ENCODE results near the gene ENPP6. TPM values are rescaled to one million over a fixed set of nuclear protein-coding genes. Genes with fewer than 3 reads are reported as not detected.

Gene ENPP6
- total RNA-seq, 1 donor, result not detected

GRCh38 chr4:184154199-184154598, 63.5 kb downstream of the ENPP6 start:
- no peak overlapping the region for H2AFZ ChIP-seq (ENCODE audit: low read length)
- H3K4me2 ChIP-seq (ENCODE audit: insufficient read depth, low read length), result no peak overlapping the region
- DNase-seq (ENCODE audit: insufficient read length, low spot score, missing footprints), result no peak
- no peaks in the 10 kb centered on the region for H3K27me3 ChIP-seq (ENCODE audit: insufficient read depth, low read length)
- no peaks in the 10 kb centered on the region for H4K20me1 ChIP-seq (ENCODE audit: insufficient read depth, low read length)
- TF ChIP-seq, protein P1, sequence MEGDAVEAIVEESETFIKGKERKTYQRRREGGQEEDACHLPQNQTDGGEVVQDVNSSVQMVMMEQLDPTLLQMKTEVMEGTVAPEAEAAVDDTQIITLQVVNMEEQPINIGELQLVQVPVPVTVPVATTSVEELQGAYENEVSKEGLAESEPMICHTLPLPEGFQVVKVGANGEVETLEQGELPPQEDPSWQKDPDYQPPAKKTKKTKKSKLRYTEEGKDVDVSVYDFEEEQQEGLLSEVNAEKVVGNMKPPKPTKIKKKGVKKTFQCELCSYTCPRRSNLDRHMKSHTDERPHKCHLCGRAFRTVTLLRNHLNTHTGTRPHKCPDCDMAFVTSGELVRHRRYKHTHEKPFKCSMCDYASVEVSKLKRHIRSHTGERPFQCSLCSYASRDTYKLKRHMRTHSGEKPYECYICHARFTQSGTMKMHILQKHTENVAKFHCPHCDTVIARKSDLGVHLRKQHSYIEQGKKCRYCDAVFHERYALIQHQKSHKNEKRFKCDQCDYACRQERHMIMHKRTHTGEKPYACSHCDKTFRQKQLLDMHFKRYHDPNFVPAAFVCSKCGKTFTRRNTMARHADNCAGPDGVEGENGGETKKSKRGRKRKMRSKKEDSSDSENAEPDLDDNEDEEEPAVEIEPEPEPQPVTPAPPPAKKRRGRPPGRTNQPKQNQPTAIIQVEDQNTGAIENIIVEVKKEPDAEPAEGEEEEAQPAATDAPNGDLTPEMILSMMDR (IDR thresholded peaks at IDR 0.05; ENCODE audit: extremely low read depth, low read depth, low read length), result no peak
- no peaks in the 10 kb centered on the region for H3K79me2 ChIP-seq (ENCODE audit: insufficient read depth, low read length)
- H3K36me3 ChIP-seq (ENCODE audit: insufficient read depth, low read length), result no peaks in the 10 kb centered on the region
- no peak overlapping the region for H3K4me3 ChIP-seq (ENCODE audit: insufficient read depth, low read length)
- H3K4me1 ChIP-seq (ENCODE audit: insufficient read depth, low read length), result no peaks in the 10 kb centered on the region
- H3K27ac ChIP-seq (ENCODE audit: low read depth, low read length), result no peak overlapping the region
- H3K9me3 ChIP-seq (ENCODE audit: low read depth, low read length), result no peaks in the 10 kb centered on the region

- no peak overlapping the region for H3K4me2 ChIP-seq (ENCODE audit: insufficient read depth, low read length)
- H3K36me3 ChIP-seq (ENCODE audit: insufficient read depth, low read length), result no peaks in the 10 kb centered on the region
- H3K4me1 ChIP-seq (ENCODE audit: insufficient read depth, low read length), result no peaks in the 10 kb centered on the region
- H3K9me3 ChIP-seq (ENCODE audit: low read depth, low read length), result no peaks in the 10 kb centered on the region
- H3K27me3 ChIP-seq (ENCODE audit: insufficient read depth, low read length), result no peaks in the 10 kb centered on the region
- no peaks in the 10 kb centered on the region for H3K79me2 ChIP-seq (ENCODE audit: insufficient read depth, low read length)
- TF ChIP-seq, protein P1 (IDR thresholded peaks at IDR 0.05; ENCODE audit: extremely low read depth, low read depth, low read length), result no peak
- no peak for DNase-seq (ENCODE audit: insufficient read length, low spot score, missing footprints)
- H3K27ac ChIP-seq (ENCODE audit: low read depth, low read length), result no peak overlapping the region
- no peaks in the 10 kb centered on the region for H4K20me1 ChIP-seq (ENCODE audit: insufficient read depth, low read length)
- no peak overlapping the region for H3K4me3 ChIP-seq (ENCODE audit: insufficient read depth, low read length)
- H2AFZ ChIP-seq (ENCODE audit: low read length), result no peak overlapping the region
Measured at GRCh38 chr4:184153781-184154180, 63.9 kb downstream of the ENPP6 start.

- no peaks in the 10 kb centered on the region for H3K4me1 ChIP-seq (ENCODE audit: insufficient read depth, low read length)
- no peak overlapping the region for H3K4me3 ChIP-seq (ENCODE audit: insufficient read depth, low read length)
- no peaks in the 10 kb centered on the region for H3K9me3 ChIP-seq (ENCODE audit: low read depth, low read length)
- H3K79me2 ChIP-seq (ENCODE audit: insufficient read depth, low read length), result no peaks in the 10 kb centered on the region
- no peaks in the 10 kb centered on the region for H3K27me3 ChIP-seq (ENCODE audit: insufficient read depth, low read length)
- H2AFZ ChIP-seq (ENCODE audit: low read length), result no peak overlapping the region
- TF ChIP-seq, protein P1 (IDR thresholded peaks at IDR 0.05; ENCODE audit: extremely low read depth, low read depth, low read length), result no peak
- DNase-seq (ENCODE audit: insufficient read length, low spot score, missing footprints), result no peak
- H3K27ac ChIP-seq (ENCODE audit: low read depth, low read length), result no peak overlapping the region
- H3K36me3 ChIP-seq (ENCODE audit: insufficient read depth, low read length), result no peaks in the 10 kb centered on the region
- H4K20me1 ChIP-seq (ENCODE audit: insufficient read depth, low read length), result no peaks in the 10 kb centered on the region
- no peak overlapping the region for H3K4me2 ChIP-seq (ENCODE audit: insufficient read depth, low read length)
Measured at GRCh38 chr4:184151988-184152485, 65.6 kb downstream of the ENPP6 start.

- Histone ChIP-seq H2AFZ (ENCODE audit: low read length) (no peak overlapping the region), H3K36me3 (ENCODE audit: insufficient read depth, low read length) (no peaks in the 10 kb centered on the region), H3K27me3 (ENCODE audit: insufficient read depth, low read length) (no peaks in the 10 kb centered on the region), H4K20me1 (ENCODE audit: insufficient read depth, low read length) (no peaks in the 10 kb centered on the region), H3K4me2 (ENCODE audit: insufficient read depth, low read length) (no peak overlapping the region), H3K4me3 (ENCODE audit: insufficient read depth, low read length) (no peak overlapping the region), H3K9me3 (ENCODE audit: low read depth, low read length) (no peaks in the 10 kb centered on the region), H3K27ac (ENCODE audit: low read depth, low read length) (no peak overlapping the region), H3K79me2 (ENCODE audit: insufficient read depth, low read length) (no peaks in the 10 kb centered on the region), H3K4me1 (ENCODE audit: insufficient read depth, low read length) (no peaks in the 10 kb centered on the region)
- DNase-seq (ENCODE audit: insufficient read length, low spot score, missing footprints), result no peak
- TF ChIP-seq, protein P1 (IDR thresholded peaks at IDR 0.05; ENCODE audit: extremely low read depth, low read depth, low read length), result no peak
Measured at GRCh38 chr4:184150102-184150839, 67.4 kb downstream of the ENPP6 start.

All from osteoblast (primary cell).